SK-N-SH (cell line): ENCODE measurements around the gene CD164L2. TPM values are rescaled to one million over a fixed set of nuclear protein-coding genes. Genes with fewer than 3 reads are reported as not detected.
A peak's percentile ranks its signal among the peaks of the same experiment; 100 is the strongest.

Experiments used
- CTCF ChIA-PET: fragments of 300-600, 350-600 bp; formaldehyde crosslinking; extraction: SDS; loops from one replicate; lab custom pipeline; 2021; lab: Yijun Ruan, JAX
- POLR2A ChIA-PET: fragments of 350-600 bp; sonication (Branson Sonifier 250); formaldehyde crosslinking; extraction: SDS; loops from one replicate; lab custom pipeline; 2020; ENCODE audit warnings: antibody characterized with exemption, inconsistent platforms; lab: Yijun Ruan, JAX
- DNase-seq: peaks from one replicate; pipeline ENCODE4 v3.0.0; 2012
- H2AFZ ChIP-seq: fragments of 200-600 bp; sonication (generic); 2 replicates; pipeline ENCODE4 v1.8.1; 2016; ENCODE audit warnings: antibody characterized with exemption, mild to moderate bottlenecking, low read depth
- H3F3A ChIP-seq: fragments of 200-600 bp; sonication (generic); replicated peaks from 2 replicates; pipeline ENCODE3; 2016; ENCODE audit warnings: antibody characterized with exemption, mild to moderate bottlenecking; ENCODE audit not compliant: insufficient read depth
- H3K27ac ChIP-seq, 2 experiments: fragments of 200-500 bp in 1 of 2; fragments of 200-600 bp in 1 of 2; sonication (Bioruptor generic) in 1 of 2; sonication (generic), shearing (Covaris generic) in 1 of 2; 2 replicates each; pipeline versions ENCODE4 v1.5.1 to v1.6.1; 2014 to 2016; ENCODE audit warnings: low read depth in 2 of 2, inconsistent platforms in 1 of 2, low read length in 1 of 2, mild to moderate bottlenecking in 1 of 2, mixed read lengths in 1 of 2
- H3K27me3 ChIP-seq: fragments of 200-600 bp; sonication (generic), shearing (Covaris generic); 2 replicates; pipeline ENCODE4 v1.6.1; 2016; ENCODE audit warnings: mixed run types; ENCODE audit not compliant: insufficient read depth
- H3K36me3 ChIP-seq, 2 experiments: fragments of 200-500 bp in 1 of 2; fragments of 200-600 bp in 1 of 2; sonication (Bioruptor generic) in 1 of 2; sonication (generic) in 1 of 2; replicated peaks in 1 of 2; 2 replicates each; pipeline versions ENCODE3 to v1.5.1; 2014 to 2016; ENCODE audit warnings: low read length in 1 of 2, mild to moderate bottlenecking in 1 of 2; ENCODE audit not compliant: insufficient read depth in 2 of 2, control insufficient read depth in 1 of 2
- H3K4me1 ChIP-seq, 2 experiments: fragments of 200-500 bp in 1 of 2; fragments of 200-600 bp in 1 of 2; sonication (Bioruptor generic) in 1 of 2; sonication (generic), shearing (Covaris generic) in 1 of 2; 2 replicates each; pipeline versions ENCODE4 v1.5.1 to v1.6.1; 2014 to 2016; ENCODE audit warnings: low read depth in 1 of 2, low read length in 1 of 2, mixed run types in 1 of 2; ENCODE audit not compliant: insufficient read depth in 2 of 2, control insufficient read depth in 1 of 2
- H3K4me2 ChIP-seq: fragments of 200-600 bp; sonication (generic), shearing (Covaris generic); 2 replicates; pipeline ENCODE4 v1.6.1; 2017; ENCODE audit warnings: mixed run types
- H3K4me3 ChIP-seq, 2 experiments: fragments of 200-500 bp in 1 of 2; fragments of 200-600 bp in 1 of 2; sonication (Bioruptor generic) in 1 of 2; sonication (generic), shearing (Covaris generic) in 1 of 2; 2 replicates each; pipeline versions ENCODE4 v1.5.1 to v1.8.1; 2014 to 2016; ENCODE audit warnings: low read depth in 2 of 2, inconsistent platforms in 1 of 2, low read length in 1 of 2, mild to moderate bottlenecking in 1 of 2, mixed read lengths in 1 of 2, moderate library complexity in 1 of 2
- H3K79me2 ChIP-seq: fragments of 200-600 bp; sonication (generic); 2 replicates; pipeline ENCODE4 v1.8.1; 2017; ENCODE audit warnings: mild to moderate bottlenecking; ENCODE audit not compliant: insufficient read depth
- H3K9ac ChIP-seq: fragments of 200-600 bp; sonication (generic); 2 replicates; pipeline ENCODE4 v1.6.1; 2017; ENCODE audit warnings: mixed run types
- H3K9me2 ChIP-seq: fragments of 200-600 bp; sonication (generic); 2 replicates; pipeline ENCODE4 v1.6.1; 2017; ENCODE audit warnings: mixed run types
- H3K9me3 ChIP-seq: fragments of 200-600 bp; sonication (generic); 2 replicates; pipeline ENCODE4 v1.6.1; 2017; ENCODE audit warnings: mixed run types, mild to moderate bottlenecking, moderate library complexity
- H4K20me1 ChIP-seq: fragments of 200-600 bp; sonication (generic); 2 replicates; pipeline ENCODE4 v1.6.1; 2017; ENCODE audit warnings: mild to moderate bottlenecking, mixed run types; ENCODE audit not compliant: insufficient read depth
- CHD2 ChIP-seq: fragments of 150-350 bp; IDR thresholded peaks from 2 replicates; pipeline ENCODE4 v1.6.1; 2018; ENCODE audit warnings: low read length; ENCODE audit not compliant: partially characterized antibody
- CTCF ChIP-seq: fragments of 200-600 bp; sonication (generic); IDR thresholded peaks from 2 replicates; pipeline ENCODE4 v1.6.1; 2017; ENCODE audit warnings: antibody characterized with exemption, mild to moderate bottlenecking, moderate library complexity
- ELF1 ChIP-seq: IDR thresholded peaks from 2 replicates; pipeline ENCODE4 v1.4.0; 2012
- FOSL2 ChIP-seq: IDR thresholded peaks from 2 replicates; pipeline ENCODE4 v1.4.0; 2012; ENCODE audit warnings: low read depth, mild to moderate bottlenecking, moderate library complexity, borderline replicate concordance
- GATA2 ChIP-seq: sonication (generic); formaldehyde crosslinking; IDR thresholded peaks from 2 replicates; pipeline ENCODE4 v1.5.0; 2020; ENCODE audit warnings: mild to moderate bottlenecking, missing genetic modification reagents
- JUND ChIP-seq: IDR thresholded peaks from 2 replicates; pipeline ENCODE4 v1.4.0; 2012
- MXI1 ChIP-seq: IDR thresholded peaks from 2 replicates; pipeline ENCODE4 v1.6.1; 2012; ENCODE audit warnings: mild to moderate bottlenecking, low read depth, low read length, improper control_type of control experiment
- NRF1 ChIP-seq: IDR thresholded peaks from 2 replicates; pipeline ENCODE4 v1.6.1; 2012; ENCODE audit warnings: low read depth, mild to moderate bottlenecking, low read length
- PBX3 ChIP-seq: IDR thresholded peaks from 2 replicates; pipeline ENCODE4; 2012
- RAD21 ChIP-seq: IDR thresholded peaks from 2 replicates; pipeline ENCODE4 v1.6.1; 2012; ENCODE audit warnings: mild to moderate bottlenecking, low read length
- RFX5 ChIP-seq: IDR thresholded peaks from 2 replicates; pipeline ENCODE4 v1.6.1; 2012; ENCODE audit warnings: mild to moderate bottlenecking, improper control_type of control experiment, low read length
- SIN3A ChIP-seq: IDR thresholded peaks from 2 replicates; pipeline ENCODE4 v1.6.1; 2012; ENCODE audit warnings: low read depth, mild to moderate bottlenecking, low read length, moderate library complexity, borderline replicate concordance
- USF1 ChIP-seq: IDR thresholded peaks from 2 replicates; pipeline ENCODE4 v1.4.0; 2012; ENCODE audit warnings: low read depth, borderline replicate concordance
- YY1 ChIP-seq: IDR thresholded peaks from 2 replicates; pipeline ENCODE4 v1.4.0; 2012; ENCODE audit warnings: low read depth, mild to moderate bottlenecking
- WGBS: methylation state at CpG from one replicate; pipeline ENCODE4 v1.1.6; 2017; ENCODE audit warnings: low lambda C conversion rate; 5-methylcytosine and 5-hydroxymethylcytosine counted together
- polyA plus RNA-seq, 3 experiments: library from polyadenylated mRNA; depleted of rRNA; stranded (reverse); fragments of >200 nt; gene quantifications; 2 replicates each; pipeline ENCODE4 v1.2.3, GENCODE V29; 2012

Gene CD164L2
- polyA plus RNA-seq, 1 of the 3 experiments (the other 2 are of a cell fraction), result 0.05 TPM

- Histone ChIP-seq H3K79me2 (no peaks in the 10 kb centered on the region), H2AFZ (no peak overlapping the region), H3K9ac (no peak overlapping the region), H3K9me2 (no peaks in the 10 kb centered on the region), H3K27ac (no peak overlapping the region), H3K36me3 (no peaks in the 10 kb centered on the region), H3K4me3 (peak overlapping the region in 1 of 2 experiments; percentile 39; a peak in 2 of 4 replicates), H3K4me2 (0 out of 2 replicates have a peak overlapping the region, but pooled peaks have one; percentile 47), H4K20me1 (no peaks in the 10 kb centered on the region), H3K27me3 (no peaks in the 10 kb centered on the region), H3F3A (no peaks in the 10 kb centered on the region), H3K9me3 (no peaks in the 10 kb centered on the region), H3K4me1 (peaks cover 0 to 10% of the 10 kb centered on the region in 2 experiments; a peak in 1 of 4 replicates)
- DNase-seq, result peak; percentile 94
- TF ChIP-seq MXI1 (peak; percentile 42; the same call in 1 of the 2 replicates), SIN3A (0 out of 2 replicates have a peak, but pooled peaks have one; percentile 15), PBX3 (peak; percentile 90), RAD21 (no peak)
- ChIA-PET POLR2A (interaction anchor here (1.1 to 2.6 kb wide), 4 partner anchors 8 to 49 kb away, joined by 4 to 15 read pairs (median 5); partner anchors contain the start of gene MAP3K6), CTCF (interaction anchor here (0.6 to 12.3 kb wide), 18 partner anchors 8 to 306 kb away, joined by 3 to 219 read pairs (median 4); partner anchors contain the start of genes MAP3K6 and SYTL1)
- WGBS, result 73% methylated on average over 43 of the region's 84 CpGs
Measured at GRCh38 chr1:27349784-27350662, 33.1 kb downstream of the CD164L2 start.

GRCh38 chr1:27348861-27349783 lies 34.0 kb downstream of the CD164L2 start:
- ChIA-PET POLR2A (interaction anchor here (1.1 to 2.6 kb wide), 4 partner anchors 9 to 48 kb away, joined by 4 to 15 read pairs (median 5); partner anchors contain the start of gene MAP3K6), CTCF (interaction anchor here (0.6 to 12.3 kb wide), 21 partner anchors 8 to 305 kb away, joined by 3 to 219 read pairs (median 4); partner anchors contain the start of genes MAP3K6 and SYTL1)
- no peaks in the 10 kb centered on the region for H4K20me1 ChIP-seq
- H3K9me2 ChIP-seq, result no peaks in the 10 kb centered on the region
- H3K9ac ChIP-seq, result no peak overlapping the region
- H3K4me2 ChIP-seq, result 0 out of 2 replicates have a peak overlapping the region, but pooled peaks have one; percentile 47
- peak; percentile 90 for DNase-seq
- H3K79me2 ChIP-seq, result no peaks in the 10 kb centered on the region
- no peaks in the 10 kb centered on the region for H3K27me3 ChIP-seq
- no peaks in the 10 kb centered on the region for H3K9me3 ChIP-seq
- peaks cover 0 to 10% of the 10 kb centered on the region in 2 experiments; a peak in 1 of 4 replicates for H3K4me1 ChIP-seq
- H3K36me3 ChIP-seq, result no peaks in the 10 kb centered on the region
- H3F3A ChIP-seq, result no peaks in the 10 kb centered on the region
- no peak overlapping the region for H3K27ac ChIP-seq
- H2AFZ ChIP-seq, result 0 out of 2 replicates have a peak overlapping the region, but pooled peaks have one; percentile 41
- 56% methylated on average over 18 of the region's 51 CpGs for WGBS
- no peak for TF ChIP-seq RFX5
- no peak for TF ChIP-seq GATA2 (CRISPR knock-in tag)
- TF ChIP-seq YY1, result no peak
- TF ChIP-seq CHD2, result no peak
- no peak for TF ChIP-seq CTCF
- TF ChIP-seq USF1, result no peak
- no peak for TF ChIP-seq NRF1
- no peak for TF ChIP-seq RAD21
- no peak for TF ChIP-seq ELF1
- TF ChIP-seq JUND, result no peak; the same call in 1 of the 2 replicates
- no peak for TF ChIP-seq FOSL2
- H3K4me3 ChIP-seq, result peak overlapping the region in 1 of 2 experiments; percentile 39; a peak in 2 of 4 replicates
